Measurements from ENCODE around the gene PPBP.

PPBP gene

GRCh38 chr4:74021601-74022000 lies 33.6 kb upstream of the PPBP start:
- Histone ChIP-seq H3K27me3 (no peaks in the 10 kb centered on the region), H3K27ac (peak overlapping the region in 3 of 11 experiments; percentile 51 to 82 (median 66); a peak in 7 of 22 replicates)

DNA sequence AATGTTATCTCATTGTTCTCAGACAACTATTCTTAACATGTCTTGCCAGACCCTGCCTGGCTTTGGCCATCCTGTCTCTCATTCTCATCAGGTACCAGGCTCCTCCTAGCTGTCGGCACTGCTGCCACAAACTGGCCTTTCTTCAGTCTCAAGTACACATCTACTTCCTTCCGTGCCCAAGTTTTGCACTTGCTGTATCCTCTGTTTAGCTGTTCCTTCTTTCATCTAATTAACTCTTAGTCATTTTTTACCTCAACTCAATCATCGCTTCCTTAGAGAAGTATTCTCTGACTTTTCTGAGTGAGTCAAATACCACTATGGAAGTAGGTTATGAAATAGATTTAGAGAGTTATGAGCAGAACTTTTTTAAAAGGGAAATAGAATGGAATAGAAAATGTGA lies 30.8 kb upstream of the PPBP start:
- Histone ChIP-seq H3K4me3 (no peak overlapping the region), H3K4me1 (peaks cover 0 to 85% (median 6%) of the 10 kb centered on the region in 10 experiments; a peak in 10 of 20 replicates), H3K27me3 (no peaks in the 10 kb centered on the region), H4K20me1 (no peaks in the 10 kb centered on the region), H3K9ac (peak overlapping the region in 4 of 11 experiments; percentile 46 to 79 (median 70); a peak in 7 of 22 replicates), H3K9me3 (replicated peaks in 1 of 11) (peaks cover 0 to 11% (median 0%) of the 10 kb centered on the region in 11 experiments; a peak in 2 of 22 replicates), H3K4me2 (peak overlapping the region in 4 of 11 experiments; percentile 8 to 61 (median 38); a peak in 6 of 22 replicates), H3K36me3 (no peaks in the 10 kb centered on the region), H3K27ac (peak overlapping the region in 5 of 11 experiments; percentile 12 to 96 (median 86); a peak in 9 of 22 replicates)
- no peak for TF ChIP-seq Cebpa-rat (IDR thresholded peaks at IDR 0.05)

More at GRCh38 chr4:74021601-74022000, 33.6 kb upstream of the PPBP start:
- no peaks in the 10 kb centered on the region for H3K36me3 ChIP-seq
- H3K4me3 ChIP-seq: no peak overlapping the region
- H3K4me2 ChIP-seq: peak overlapping the region in 3 of 11 experiments; percentile 11 to 25 (median 16); a peak in 4 of 22 replicates
- H3K9ac ChIP-seq: peak overlapping the region in 1 of 11 experiments; percentile 26; a peak in 1 of 22 replicates
- no peak for TF ChIP-seq Cebpa-rat (IDR thresholded peaks at IDR 0.05)
- peaks cover 0 to 61% (median 0%) of the 10 kb centered on the region in 10 experiments; a peak in 9 of 20 replicates for H3K4me1 ChIP-seq
- H4K20me1 ChIP-seq: no peaks in the 10 kb centered on the region
- peaks cover 0 to 29% (median 8%) of the 10 kb centered on the region in 11 experiments; a peak in 14 of 22 replicates for H3K9me3 ChIP-seq (replicated peaks in 1 of 11)

DNA sequence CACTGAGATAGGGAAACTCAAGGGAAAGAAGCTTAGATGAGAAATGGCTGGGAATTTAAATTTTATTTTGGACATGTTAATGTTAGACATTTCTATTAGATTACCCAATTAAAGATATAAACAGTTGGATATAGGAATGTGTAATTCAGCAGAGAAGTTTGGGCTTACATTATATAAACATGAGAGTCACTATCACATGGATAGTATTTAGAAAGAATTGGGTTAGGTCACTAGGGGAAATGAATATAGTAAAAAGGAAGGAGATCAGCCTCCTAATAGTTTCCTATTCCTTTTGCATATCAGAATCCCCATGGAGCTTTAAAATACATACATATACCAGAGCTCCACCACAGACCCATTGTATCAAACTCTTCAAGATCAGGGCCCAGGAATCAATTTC lies 30.1 kb upstream of the PPBP start:
- peaks cover 0 to 11% (median 0%) of the 10 kb centered on the region in 11 experiments; a peak in 2 of 22 replicates for H3K9me3 ChIP-seq (replicated peaks in 1 of 11)
- no peaks in the 10 kb centered on the region for H3K27me3 ChIP-seq
- no peak overlapping the region for H3K4me3 ChIP-seq
- no peaks in the 10 kb centered on the region for H3K36me3 ChIP-seq
- peak overlapping the region in 3 of 11 experiments; percentile 64 to 79 (median 75); a peak in 7 of 22 replicates for H3K9ac ChIP-seq
- peak overlapping the region in 4 of 11 experiments; percentile 8 to 61 (median 38); a peak in 7 of 22 replicates for H3K4me2 ChIP-seq
- peaks cover 0 to 91% (median 6%) of the 10 kb centered on the region in 10 experiments; a peak in 10 of 20 replicates for H3K4me1 ChIP-seq
- no peaks in the 10 kb centered on the region for H4K20me1 ChIP-seq
- H3K27ac ChIP-seq: peak overlapping the region in 4 of 11 experiments; percentile 78 to 96 (median 90); a peak in 8 of 22 replicates
- TF ChIP-seq Cebpa-rat (IDR thresholded peaks at IDR 0.05): no peak

DNA sequence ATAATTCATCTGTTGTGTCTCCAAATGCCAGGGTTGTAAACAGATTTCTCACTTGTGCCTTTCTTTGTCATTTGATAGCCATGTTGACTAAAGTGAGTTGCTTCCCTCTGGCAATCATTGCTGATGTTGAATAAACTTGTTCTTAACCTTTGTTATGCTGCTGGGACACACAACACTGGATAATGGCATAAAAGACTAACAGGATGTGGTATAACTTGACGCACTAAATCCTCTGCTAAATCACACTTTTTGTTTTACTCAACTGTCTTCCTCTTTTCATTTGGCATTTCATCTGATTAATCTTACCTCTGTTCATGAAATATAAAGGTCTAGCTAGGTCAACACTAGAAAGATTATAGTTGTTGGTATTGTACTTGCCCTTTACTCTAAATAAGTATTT lies 28.1 kb upstream of the PPBP start:
- H4K20me1 ChIP-seq: no peaks in the 10 kb centered on the region
- H3K9ac ChIP-seq: peak overlapping the region in 4 of 11 experiments; percentile 45 to 79 (median 60); a peak in 7 of 22 replicates
- H3K36me3 ChIP-seq: no peaks in the 10 kb centered on the region
- TF ChIP-seq Cebpa-rat (IDR thresholded peaks at IDR 0.05): no peak
- peak overlapping the region in 6 of 11 experiments; percentile 50 to 96 (median 82); a peak in 12 of 22 replicates for H3K27ac ChIP-seq
- H3K4me2 ChIP-seq: peak overlapping the region in 4 of 11 experiments; percentile 21 to 60 (median 47); a peak in 6 of 22 replicates
- H3K4me3 ChIP-seq: no peak overlapping the region
- H3K9me3 ChIP-seq (replicated peaks in 1 of 11): no peaks in the 10 kb centered on the region
- peaks cover 0 to 89% (median 6%) of the 10 kb centered on the region in 10 experiments; a peak in 10 of 20 replicates for H3K4me1 ChIP-seq
- H3K27me3 ChIP-seq: no peaks in the 10 kb centered on the region

DNA sequence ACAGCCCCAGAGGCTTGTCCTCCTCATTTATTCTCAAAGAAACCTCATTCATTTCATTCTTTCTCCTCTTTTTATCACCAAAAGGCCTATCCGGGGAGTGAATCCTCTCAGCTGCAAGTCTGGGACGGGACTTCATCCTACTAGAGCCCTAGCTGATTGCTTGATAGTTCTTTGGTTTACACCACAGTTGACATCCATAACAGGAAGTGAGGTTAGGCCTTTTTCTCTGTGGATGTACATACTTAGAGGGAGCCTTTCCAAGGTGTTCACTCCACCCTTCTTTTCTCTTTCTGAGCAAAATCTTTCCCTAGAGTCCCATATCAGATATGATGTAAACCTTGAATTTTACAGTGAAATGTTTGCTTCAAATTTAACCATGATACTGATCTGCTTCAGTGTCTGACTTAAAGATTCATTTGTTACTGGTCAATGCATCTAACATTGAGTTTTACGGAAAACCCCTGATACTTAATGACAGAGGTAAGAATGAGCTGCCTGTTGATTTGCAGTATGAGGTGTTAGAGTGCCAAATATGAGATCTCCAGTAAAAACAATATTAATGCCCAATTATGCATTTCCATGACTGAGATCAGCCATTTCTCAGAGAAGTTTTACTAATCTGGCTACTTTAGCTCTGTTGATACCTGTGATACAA lies 27.3 kb upstream of the PPBP start:
- TF ChIP-seq Cebpa-rat (IDR thresholded peaks at IDR 0.05): no peak
- Histone ChIP-seq H4K20me1 (no peaks in the 10 kb centered on the region), H3K4me1 (peaks cover 0 to 81% (median 6%) of the 10 kb centered on the region in 10 experiments; a peak in 10 of 20 replicates), H3K27ac (peak overlapping the region in 6 of 11 experiments; percentile 50 to 96 (median 82); a peak in 10 of 22 replicates), H3K4me2 (peak overlapping the region in 4 of 11 experiments; percentile 21 to 60 (median 46); a peak in 7 of 22 replicates), H3K27me3 (no peaks in the 10 kb centered on the region), H3K36me3 (no peaks in the 10 kb centered on the region), H3K9me3 (replicated peaks in 1 of 11) (peaks cover 0 to 8% (median 0%) of the 10 kb centered on the region in 11 experiments; a peak in 5 of 22 replicates), H3K9ac (peak overlapping the region in 4 of 11 experiments; percentile 45 to 79 (median 60); a peak in 6 of 22 replicates), H3K4me3 (no peak overlapping the region)

DNA sequence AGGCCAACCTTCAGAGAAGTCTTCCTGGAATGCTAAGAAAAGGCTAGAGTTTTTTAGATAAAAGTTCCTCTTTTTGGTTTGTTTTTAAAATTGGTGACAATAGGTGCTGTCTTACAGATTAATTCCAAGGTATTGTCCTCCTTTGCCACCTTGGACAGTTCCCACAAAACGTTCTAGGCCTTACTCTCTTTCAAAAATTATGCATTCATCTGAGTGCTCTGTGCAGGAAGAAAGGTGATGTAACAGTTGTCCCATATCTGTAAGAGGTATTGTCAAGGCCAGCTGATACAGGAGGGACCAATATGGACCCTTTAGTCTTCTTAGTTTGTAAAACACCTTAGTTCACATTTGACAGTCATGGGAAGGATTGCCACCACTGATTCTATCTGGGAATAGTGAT lies 26.3 kb upstream of the PPBP start:
- peak overlapping the region in 4 of 11 experiments; percentile 35 to 96 (median 90); a peak in 6 of 22 replicates for H3K27ac ChIP-seq
- H3K36me3 ChIP-seq: no peaks in the 10 kb centered on the region
- TF ChIP-seq Cebpa-rat (IDR thresholded peaks at IDR 0.05): no peak
- no peaks in the 10 kb centered on the region for H3K27me3 ChIP-seq
- no peak overlapping the region for H3K4me3 ChIP-seq
- peaks cover 0 to 13% (median 0%) of the 10 kb centered on the region in 11 experiments; a peak in 5 of 22 replicates for H3K9me3 ChIP-seq (replicated peaks in 1 of 11)
- no peaks in the 10 kb centered on the region for H4K20me1 ChIP-seq
- H3K4me1 ChIP-seq: peaks cover 0 to 72% (median 6%) of the 10 kb centered on the region in 10 experiments; a peak in 10 of 20 replicates
- H3K4me2 ChIP-seq: peak overlapping the region in 3 of 11 experiments; percentile 14 to 60 (median 54); a peak in 6 of 22 replicates
- H3K9ac ChIP-seq: no peak overlapping the region

DNA sequence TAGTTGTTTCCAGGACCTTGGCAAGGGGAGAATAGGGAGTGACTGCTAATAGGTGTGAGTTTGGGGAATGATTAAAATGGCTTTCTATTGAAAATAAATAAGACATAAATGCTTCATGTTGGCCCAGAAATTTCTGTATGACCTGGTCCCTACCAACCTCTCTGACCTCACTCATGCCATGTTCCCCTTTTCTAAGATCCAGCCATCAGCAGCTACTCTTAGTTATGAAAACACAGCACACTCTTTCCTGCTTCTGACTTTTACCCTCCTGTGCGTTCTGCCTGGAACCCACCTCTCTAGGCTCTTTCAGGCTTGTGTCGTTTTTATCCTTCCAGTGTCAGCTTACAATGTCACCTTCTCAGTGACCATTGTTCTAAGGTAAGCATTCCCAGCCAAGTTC lies 25.3 kb upstream of the PPBP start:
- Histone ChIP-seq H3K9me3 (replicated peaks in 1 of 11) (peaks cover 0 to 13% (median 0%) of the 10 kb centered on the region in 11 experiments; a peak in 5 of 22 replicates), H3K4me3 (no peak overlapping the region), H3K27ac (peak overlapping the region in 3 of 11 experiments; percentile 86 to 96 (median 94); a peak in 5 of 22 replicates), H4K20me1 (no peaks in the 10 kb centered on the region), H3K4me2 (peak overlapping the region in 3 of 11 experiments; percentile 16 to 60 (median 54); a peak in 5 of 22 replicates), H3K36me3 (no peaks in the 10 kb centered on the region), H3K27me3 (no peaks in the 10 kb centered on the region), H3K4me1 (peaks cover 0 to 66% (median 6%) of the 10 kb centered on the region in 10 experiments; a peak in 9 of 20 replicates), H3K9ac (no peak overlapping the region)
- no peak for TF ChIP-seq Cebpa-rat (IDR thresholded peaks at IDR 0.05)

DNA sequence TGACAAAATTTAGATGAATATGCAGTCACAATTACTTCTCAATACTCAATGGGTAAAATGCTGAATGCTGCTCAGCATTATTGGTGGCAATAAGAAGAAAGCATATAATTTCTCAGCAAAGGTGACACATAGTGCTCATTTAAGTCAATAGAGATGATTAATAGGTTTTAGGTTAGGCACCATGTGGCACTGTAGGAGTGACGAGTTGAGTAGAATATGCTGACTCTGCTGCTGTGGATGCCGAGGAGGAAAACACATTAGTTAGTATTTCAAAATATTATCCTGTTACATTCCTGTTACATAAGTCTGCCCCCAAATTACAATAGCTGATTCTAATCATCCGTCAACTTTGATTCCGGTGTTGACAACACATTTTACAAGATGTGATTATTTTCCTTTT lies 24.1 kb upstream of the PPBP start:
- Histone ChIP-seq H3K4me1 (peaks cover 0 to 58% (median 6%) of the 10 kb centered on the region in 10 experiments; a peak in 9 of 20 replicates), H3K36me3 (no peaks in the 10 kb centered on the region), H3K27ac (no peak overlapping the region), H3K27me3 (no peaks in the 10 kb centered on the region), H4K20me1 (no peaks in the 10 kb centered on the region), H3K9ac (no peak overlapping the region), H3K9me3 (replicated peaks in 1 of 11) (peaks cover 0 to 13% (median 0%) of the 10 kb centered on the region in 11 experiments; a peak in 5 of 22 replicates), H3K4me2 (peak overlapping the region in 1 of 11 experiments; percentile 3; a peak in 1 of 22 replicates), H3K4me3 (no peak overlapping the region)
- TF ChIP-seq Cebpa-rat (IDR thresholded peaks at IDR 0.05): no peak

All from BLaER1 treated with 17β-estradiol and CSF1 and Interleukin-3, amounts not matched to agents 10 nM and 100 nM (cell line).